Neural crest cell (in vitro differentiated cells): ENCODE measurements around the gene AZIN2. TPM values are rescaled to one million over a fixed set of nuclear protein-coding genes. Genes with fewer than 3 reads are reported as not detected.
"Not testable (repeated sequence)": the region's sequence is repeated elsewhere in the genome, so short reads cannot be mapped to it uniquely, and the experiment has no call there.

Source experiments
- DNase-seq: peaks from one replicate; pipeline ENCODE4 v3.0.0; 2021; ENCODE audit warnings: low read depth, mixed read lengths, low spot score
- H3K27ac Mint-ChIP-seq: one replicate; pipeline ENCODE4 v1.8.0; 2021; ENCODE audit warnings: mild to moderate bottlenecking, mixed read lengths; ENCODE audit not compliant: unreplicated experiment
- H3K27me3 Mint-ChIP-seq: 2 replicates; pipeline ENCODE4 v1.8.0; 2021; ENCODE audit warnings: low read depth, mild to moderate bottlenecking, mixed read lengths
- H3K36me3 Mint-ChIP-seq: 2 replicates; pipeline ENCODE4 v1.8.0; 2021; ENCODE audit warnings: low read depth, mild to moderate bottlenecking, mixed read lengths
- H3K4me1 Mint-ChIP-seq: 2 replicates; pipeline ENCODE4 v1.8.0; 2021; ENCODE audit warnings: mixed read lengths
- H3K4me3 Mint-ChIP-seq: one replicate; pipeline ENCODE4 v1.8.0; 2021; ENCODE audit warnings: mild to moderate bottlenecking, mixed read lengths
- H3K9me3 Mint-ChIP-seq: 2 replicates; pipeline ENCODE4 v1.8.0; 2021; ENCODE audit warnings: mixed read lengths
- CTCF ChIP-seq: fragments of 200-600 bp; sonication (generic); conservative IDR thresholded peaks from 2 replicates; pipeline ENCODE4 v1.5.0; 2021; ENCODE audit warnings: antibody characterized with exemption, mild to moderate bottlenecking
- total RNA-seq: library from RNA; stranded (reverse); gene quantifications from 2 replicates; pipeline ENCODE4 v1.2.1, GENCODE V29; 2021

Gene AZIN2
- total RNA-seq, 1 donor from 2014 or later = 8.1 TPM

- Mint-ChIP-seq H3K36me3 (no peaks in the 10 kb centered on the region), H3K9me3 (no peaks in the 10 kb centered on the region), H3K4me1 (no peaks in the 10 kb centered on the region), H3K27me3 (no peaks in the 10 kb centered on the region), H3K4me3 (no peak overlapping the region), H3K27ac (no peak overlapping the region)
- TF ChIP-seq CTCF = no peak
- no peak for DNase-seq
Measured at GRCh38 chr1:33132549-33132948, 51.6 kb downstream of the AZIN2 start.

GRCh38 chr1:33133478-33134105 lies 52.6 kb downstream of the AZIN2 start:
- no peak for DNase-seq
- H3K4me1 Mint-ChIP-seq = peaks cover 5% of the 10 kb centered on the region
- H3K9me3 Mint-ChIP-seq = no peaks in the 10 kb centered on the region
- H3K27me3 Mint-ChIP-seq = no peaks in the 10 kb centered on the region
- no peak for TF ChIP-seq CTCF
- no peaks in the 10 kb centered on the region for H3K36me3 Mint-ChIP-seq
- H3K4me3 Mint-ChIP-seq = no peak overlapping the region
- no peak overlapping the region for H3K27ac Mint-ChIP-seq

GRCh38 chr1:33136041-33136440 lies 55.1 kb downstream of the AZIN2 start:
- not testable (repeated sequence) for H3K27me3 Mint-ChIP-seq, H3K36me3 Mint-ChIP-seq, H3K27ac Mint-ChIP-seq, DNase-seq, H3K4me3 Mint-ChIP-seq, H3K9me3 Mint-ChIP-seq
- peaks cover 20% of the 10 kb centered on the region for H3K4me1 Mint-ChIP-seq

GRCh38 chr1:33137800-33138199 lies 56.8 kb downstream of the AZIN2 start:
- H3K27me3 Mint-ChIP-seq = no peaks in the 10 kb centered on the region
- peak; percentile 62 for TF ChIP-seq CTCF
- peak; percentile 71 for DNase-seq
- no peaks in the 10 kb centered on the region for H3K36me3 Mint-ChIP-seq
- H3K4me1 Mint-ChIP-seq = peaks cover 24% of the 10 kb centered on the region
- H3K27ac Mint-ChIP-seq = no peak overlapping the region
- no peaks in the 10 kb centered on the region for H3K9me3 Mint-ChIP-seq
- H3K4me3 Mint-ChIP-seq = no peak overlapping the region

- Mint-ChIP-seq H3K27me3 (no peaks in the 10 kb centered on the region), H3K4me3 (no peak overlapping the region), H3K4me1 (peaks cover 24% of the 10 kb centered on the region), H3K9me3 (no peaks in the 10 kb centered on the region), H3K36me3 (no peaks in the 10 kb centered on the region), H3K27ac (no peak overlapping the region)
- peak; percentile 16 for TF ChIP-seq CTCF
- DNase-seq = no peak
Measured at GRCh38 chr1:33140153-33141149, 59.5 kb downstream of the AZIN2 start.

- Mint-ChIP-seq H3K27me3 (no peaks in the 10 kb centered on the region), H3K9me3 (no peaks in the 10 kb centered on the region), H3K27ac (peak overlapping the region; percentile 75), H3K4me3 (no peak overlapping the region), H3K4me1 (peaks cover 24% of the 10 kb centered on the region), H3K36me3 (no peaks in the 10 kb centered on the region)
- no peak for TF ChIP-seq CTCF
- DNase-seq = no peak
Measured at GRCh38 chr1:33141216-33141615, 60.3 kb downstream of the AZIN2 start.
